Neural crest cell (in vitro differentiated cells): ENCODE results near the gene BCLAF1. TPM values are rescaled to one million over a fixed set of nuclear protein-coding genes. Genes with fewer than 3 reads are reported as not detected.

Source experiments
- DNase-seq: peaks from one replicate; pipeline ENCODE4 v3.0.0; 2021; ENCODE audit warnings: low read depth, mixed read lengths, low spot score
- H3K27ac Mint-ChIP-seq: one replicate; pipeline ENCODE4 v1.8.0; 2021; ENCODE audit warnings: mild to moderate bottlenecking, mixed read lengths; ENCODE audit not compliant: unreplicated experiment
- H3K27me3 Mint-ChIP-seq: 2 replicates; pipeline ENCODE4 v1.8.0; 2021; ENCODE audit warnings: low read depth, mild to moderate bottlenecking, mixed read lengths
- H3K36me3 Mint-ChIP-seq: 2 replicates; pipeline ENCODE4 v1.8.0; 2021; ENCODE audit warnings: low read depth, mild to moderate bottlenecking, mixed read lengths
- H3K4me1 Mint-ChIP-seq: 2 replicates; pipeline ENCODE4 v1.8.0; 2021; ENCODE audit warnings: mixed read lengths
- H3K4me3 Mint-ChIP-seq: one replicate; pipeline ENCODE4 v1.8.0; 2021; ENCODE audit warnings: mild to moderate bottlenecking, mixed read lengths
- H3K9me3 Mint-ChIP-seq: 2 replicates; pipeline ENCODE4 v1.8.0; 2021; ENCODE audit warnings: mixed read lengths
- total RNA-seq: library from RNA; stranded (reverse); gene quantifications from 2 replicates; pipeline ENCODE4 v1.2.1, GENCODE V29; 2021
- TF ChIP-seq, protein P1 (sequence below): fragments of 200-600 bp; sonication (generic); conservative IDR thresholded peaks from 2 replicates; pipeline ENCODE4 v1.5.0; 2021; ENCODE audit warnings: antibody characterized with exemption, mild to moderate bottlenecking

The BCLAF1 gene
- total RNA-seq, 1 donor from 2014 or later: 253 TPM

- no peak overlapping the region for H3K4me3 Mint-ChIP-seq
- H3K36me3 Mint-ChIP-seq: no peaks in the 10 kb centered on the region
- H3K9me3 Mint-ChIP-seq: no peaks in the 10 kb centered on the region
- H3K4me1 Mint-ChIP-seq: peaks cover 4% of the 10 kb centered on the region
- H3K27me3 Mint-ChIP-seq: no peaks in the 10 kb centered on the region
- DNase-seq: no peak
- no peak overlapping the region for H3K27ac Mint-ChIP-seq
- TF ChIP-seq, protein P1, sequence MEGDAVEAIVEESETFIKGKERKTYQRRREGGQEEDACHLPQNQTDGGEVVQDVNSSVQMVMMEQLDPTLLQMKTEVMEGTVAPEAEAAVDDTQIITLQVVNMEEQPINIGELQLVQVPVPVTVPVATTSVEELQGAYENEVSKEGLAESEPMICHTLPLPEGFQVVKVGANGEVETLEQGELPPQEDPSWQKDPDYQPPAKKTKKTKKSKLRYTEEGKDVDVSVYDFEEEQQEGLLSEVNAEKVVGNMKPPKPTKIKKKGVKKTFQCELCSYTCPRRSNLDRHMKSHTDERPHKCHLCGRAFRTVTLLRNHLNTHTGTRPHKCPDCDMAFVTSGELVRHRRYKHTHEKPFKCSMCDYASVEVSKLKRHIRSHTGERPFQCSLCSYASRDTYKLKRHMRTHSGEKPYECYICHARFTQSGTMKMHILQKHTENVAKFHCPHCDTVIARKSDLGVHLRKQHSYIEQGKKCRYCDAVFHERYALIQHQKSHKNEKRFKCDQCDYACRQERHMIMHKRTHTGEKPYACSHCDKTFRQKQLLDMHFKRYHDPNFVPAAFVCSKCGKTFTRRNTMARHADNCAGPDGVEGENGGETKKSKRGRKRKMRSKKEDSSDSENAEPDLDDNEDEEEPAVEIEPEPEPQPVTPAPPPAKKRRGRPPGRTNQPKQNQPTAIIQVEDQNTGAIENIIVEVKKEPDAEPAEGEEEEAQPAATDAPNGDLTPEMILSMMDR: no peak
These were observed 36.5 kb upstream of the BCLAF1 start for GRCh38 chr6:136326038-136326553.

GRCh38 chr6:136324686-136325380 lies 35.2 kb upstream of the BCLAF1 start:
- Mint-ChIP-seq H3K4me1 (peaks cover 4% of the 10 kb centered on the region), H3K9me3 (no peaks in the 10 kb centered on the region), H3K36me3 (no peaks in the 10 kb centered on the region), H3K27ac (no peak overlapping the region), H3K27me3 (no peaks in the 10 kb centered on the region), H3K4me3 (no peak overlapping the region)
- no peak for DNase-seq
- TF ChIP-seq, protein P1: no peak

- TF ChIP-seq, protein P1: no peak
- DNase-seq: no peak
- Mint-ChIP-seq H3K9me3 (no peaks in the 10 kb centered on the region), H3K27ac (no peak overlapping the region), H3K27me3 (no peaks in the 10 kb centered on the region), H3K4me3 (no peak overlapping the region), H3K36me3 (no peaks in the 10 kb centered on the region), H3K4me1 (peaks cover 4% of the 10 kb centered on the region)
These were observed 33.9 kb upstream of the BCLAF1 start for GRCh38 chr6:136323431-136324112.

GRCh38 chr6:136319732-136320131 lies 30.1 kb upstream of the BCLAF1 start:
- Mint-ChIP-seq H3K27me3 (peaks cover 6% of the 10 kb centered on the region), H3K27ac (no peak overlapping the region), H3K4me1 (peaks cover 4% of the 10 kb centered on the region), H3K9me3 (no peaks in the 10 kb centered on the region), H3K4me3 (no peak overlapping the region), H3K36me3 (no peaks in the 10 kb centered on the region)
- no peak for DNase-seq
- TF ChIP-seq, protein P1: no peak

GRCh38 chr6:136318676-136319075 lies 29.0 kb upstream of the BCLAF1 start:
- H3K27me3 Mint-ChIP-seq: peaks cover 16% of the 10 kb centered on the region
- H3K9me3 Mint-ChIP-seq: no peaks in the 10 kb centered on the region
- no peaks in the 10 kb centered on the region for H3K36me3 Mint-ChIP-seq
- H3K27ac Mint-ChIP-seq: no peak overlapping the region
- TF ChIP-seq, protein P1: no peak
- H3K4me1 Mint-ChIP-seq: peaks cover 2% of the 10 kb centered on the region
- no peak overlapping the region for H3K4me3 Mint-ChIP-seq
- no peak for DNase-seq
